Neural cell (in vitro differentiated cells): ENCODE measurements around the gene ZFPM1. TPM values are rescaled to one million over a fixed set of nuclear protein-coding genes. Genes with fewer than 3 reads are reported as not detected.

Experiments used
- H2AFZ ChIP-seq: fragments of 200-600, 300-800 bp; sonication (generic), shearing (Covaris generic); 2 replicates; pipeline ENCODE4 v1.6.0; 2014; ENCODE audit warnings: low read depth, mild to moderate bottlenecking, antibody characterized with exemption, low read length, moderate library complexity
- H3F3A ChIP-seq: fragments of 200-600 bp; shearing (Covaris generic); 2 replicates; pipeline ENCODE4 v1.6.1; 2016; ENCODE audit warnings: mild to moderate bottlenecking, moderate library complexity, mixed read lengths, antibody characterized with exemption, low read length; ENCODE audit not compliant: insufficient read depth, poor library complexity, severe bottlenecking
- H3K27ac ChIP-seq: fragments of 200-600, 300-800 bp; sonication (generic), shearing (Covaris generic); 2 replicates; pipeline ENCODE4 v1.5.1; 2014; ENCODE audit warnings: mild to moderate bottlenecking, low read length, moderate library complexity
- H3K27me3 ChIP-seq: fragments of 300-800, 200-600 bp; sonication (generic), shearing (Covaris generic); 2 replicates; pipeline ENCODE4 v1.6.0; 2014; ENCODE audit warnings: mild to moderate bottlenecking, low read depth, low read length, moderate library complexity; ENCODE audit not compliant: insufficient read depth
- H3K36me3 ChIP-seq: fragments of 300-800, 200-600 bp; sonication (generic), shearing (Covaris generic); 2 replicates; pipeline ENCODE4 v1.5.1; 2014; ENCODE audit warnings: mild to moderate bottlenecking, antibody characterized with exemption, low read length, moderate library complexity; ENCODE audit not compliant: insufficient read depth
- H3K4me2 ChIP-seq: fragments of 300-800, 200-600 bp; sonication (generic), shearing (Covaris generic); 2 replicates; pipeline ENCODE4 v1.6.0; 2014; ENCODE audit warnings: mild to moderate bottlenecking, low read length
- H3K4me3 ChIP-seq: fragments of 300-800, 200-600 bp; sonication (generic), shearing (Covaris generic); 2 replicates; pipeline ENCODE4 v1.5.1; 2014; ENCODE audit warnings: mild to moderate bottlenecking, low read length, moderate library complexity
- H3K79me2 ChIP-seq: fragments of 200-600 bp; shearing (Covaris generic); replicated peaks from 2 replicates; pipeline ENCODE4 v1.6.0; 2014; ENCODE audit warnings: mild to moderate bottlenecking, low read length, moderate library complexity; ENCODE audit not compliant: insufficient read depth
- H3K9ac ChIP-seq: fragments of 300-800, 200-600 bp; sonication (generic), shearing (Covaris generic); 2 replicates; pipeline ENCODE4 v1.6.1; 2016; ENCODE audit warnings: mild to moderate bottlenecking, low read length, mixed read lengths
- H3K9me2 ChIP-seq: fragments of 200-600 bp; shearing (Covaris generic); 2 replicates; pipeline ENCODE4 v1.6.1; 2016; ENCODE audit warnings: mild to moderate bottlenecking, low read length, mixed read lengths; ENCODE audit not compliant: insufficient read depth
- H3K9me3 ChIP-seq: fragments of 200-600, 300-800 bp; sonication (generic), shearing (Covaris generic); 2 replicates; pipeline ENCODE4 v1.6.1; 2016; ENCODE audit warnings: mild to moderate bottlenecking, mixed run types, low read length, moderate library complexity, mixed read lengths
- H4K20me1 ChIP-seq: fragments of 200-600 bp; shearing (Covaris generic); 2 replicates; pipeline ENCODE4 v1.6.1; 2016; ENCODE audit warnings: mild to moderate bottlenecking, mixed run types; ENCODE audit not compliant: insufficient read depth
- EP300 ChIP-seq: fragments of 450-650 bp; conservative IDR thresholded peaks from 2 replicates; pipeline ENCODE4 v1.6.1; 2014; ENCODE audit warnings: antibody characterized with exemption, mild to moderate bottlenecking, moderate library complexity; ENCODE audit not compliant: poor library complexity, severe bottlenecking
- EZH2 ChIP-seq: fragments of 200-600, 300-800 bp; shearing (Covaris generic), sonication (generic); IDR thresholded peaks from 2 replicates; pipeline ENCODE4 v1.6.1; 2014; ENCODE audit warnings: antibody characterized with exemption, low read length, borderline replicate concordance, mild to moderate bottlenecking; ENCODE audit not compliant: insufficient read depth, poor library complexity, severe bottlenecking
- MXI1 ChIP-seq: fragments of 450-650 bp; conservative IDR thresholded peaks from 2 replicates; pipeline ENCODE4 v1.6.1; 2014; ENCODE audit warnings: antibody characterized with exemption, mild to moderate bottlenecking; ENCODE audit not compliant: poor library complexity, severe bottlenecking
- POLR2AphosphoS5 ChIP-seq: IDR thresholded peaks from 2 replicates; pipeline ENCODE4 v1.6.1; 2012
- RAD21 ChIP-seq: fragments of 450-650 bp; conservative IDR thresholded peaks from 2 replicates; pipeline ENCODE4 v1.6.1; 2014; ENCODE audit warnings: antibody characterized with exemption, mild to moderate bottlenecking, moderate library complexity
- SMC3 ChIP-seq: fragments of 450-650 bp; conservative IDR thresholded peaks from 2 replicates; pipeline ENCODE4 v1.6.1; 2014; ENCODE audit warnings: antibody characterized with exemption, mild to moderate bottlenecking, moderate library complexity; ENCODE audit not compliant: poor library complexity
- TAF1 ChIP-seq: IDR thresholded peaks from 2 replicates; pipeline ENCODE4 v1.6.1; 2012; ENCODE audit warnings: low read depth
- polyA plus RNA-seq: library from polyadenylated mRNA; depleted of rRNA; stranded (reverse); fragments of >200 nt; gene quantifications from 2 replicates; pipeline ENCODE4 v1.2.3, GENCODE V29; 2014
- TF ChIP-seq, protein P1 (sequence below): IDR thresholded peaks from 2 replicates; pipeline ENCODE4 v1.6.1; 2012; ENCODE audit warnings: borderline replicate concordance
- TF ChIP-seq, protein P2 (sequence below): fragments of 450-650 bp; IDR thresholded peaks from 2 replicates; pipeline ENCODE4 v1.5.1; 2014; ENCODE audit warnings: antibody characterized with exemption, mild to moderate bottlenecking, moderate library complexity; ENCODE audit not compliant: poor library complexity, severe bottlenecking

The ZFPM1 gene
- polyA plus RNA-seq, 1 donor from 2014 or later: 0.41 TPM

DNA sequence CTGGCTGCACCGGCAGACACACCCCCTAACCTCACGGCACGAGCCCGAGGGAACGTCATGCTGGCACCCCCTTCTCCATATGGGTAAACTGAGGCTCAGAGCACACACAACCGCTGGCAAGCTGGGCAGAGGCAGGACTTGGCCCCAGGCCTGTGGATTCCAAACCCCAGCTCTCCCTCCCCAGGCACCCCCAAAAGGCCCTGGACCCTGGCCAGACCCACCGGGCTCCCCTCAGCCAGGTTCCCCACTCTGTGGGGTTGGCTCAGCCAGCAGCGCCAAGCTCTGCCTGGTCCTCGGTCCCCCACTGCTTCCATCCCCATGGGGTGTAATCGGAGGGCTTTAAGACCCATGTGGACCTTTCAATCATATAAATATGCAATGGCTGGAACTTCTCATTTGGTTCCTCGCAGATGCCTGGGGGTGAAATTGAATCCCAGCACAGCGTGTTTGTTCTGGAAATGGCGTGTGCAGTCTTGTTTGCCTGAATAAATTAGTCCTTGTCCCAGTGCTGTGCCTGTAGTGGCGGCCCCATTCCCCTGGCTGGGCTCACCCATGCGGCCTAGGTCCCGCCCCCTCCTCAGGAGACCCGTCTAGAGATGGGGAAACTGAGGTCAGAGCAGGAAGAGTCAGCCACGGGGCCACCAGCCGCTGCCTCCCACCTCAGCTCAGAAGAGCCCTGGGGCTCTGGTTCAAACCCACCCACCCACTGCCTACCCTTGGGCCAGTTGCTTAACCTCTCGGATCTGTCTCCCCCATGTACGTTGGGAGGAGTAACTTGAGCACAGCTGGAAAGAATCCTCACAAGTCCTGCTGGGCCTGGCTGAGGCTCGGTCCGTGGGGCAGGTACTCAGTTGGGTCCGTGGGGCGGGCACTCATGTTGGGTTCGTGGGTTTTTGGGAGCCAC is 57.3 kb downstream of the ZFPM1 start:
- TF ChIP-seq MXI1: no peak
- no peak for TF ChIP-seq EZH2
- no peak for TF ChIP-seq TAF1
- TF ChIP-seq EP300: no peak
- TF ChIP-seq, protein P1, sequence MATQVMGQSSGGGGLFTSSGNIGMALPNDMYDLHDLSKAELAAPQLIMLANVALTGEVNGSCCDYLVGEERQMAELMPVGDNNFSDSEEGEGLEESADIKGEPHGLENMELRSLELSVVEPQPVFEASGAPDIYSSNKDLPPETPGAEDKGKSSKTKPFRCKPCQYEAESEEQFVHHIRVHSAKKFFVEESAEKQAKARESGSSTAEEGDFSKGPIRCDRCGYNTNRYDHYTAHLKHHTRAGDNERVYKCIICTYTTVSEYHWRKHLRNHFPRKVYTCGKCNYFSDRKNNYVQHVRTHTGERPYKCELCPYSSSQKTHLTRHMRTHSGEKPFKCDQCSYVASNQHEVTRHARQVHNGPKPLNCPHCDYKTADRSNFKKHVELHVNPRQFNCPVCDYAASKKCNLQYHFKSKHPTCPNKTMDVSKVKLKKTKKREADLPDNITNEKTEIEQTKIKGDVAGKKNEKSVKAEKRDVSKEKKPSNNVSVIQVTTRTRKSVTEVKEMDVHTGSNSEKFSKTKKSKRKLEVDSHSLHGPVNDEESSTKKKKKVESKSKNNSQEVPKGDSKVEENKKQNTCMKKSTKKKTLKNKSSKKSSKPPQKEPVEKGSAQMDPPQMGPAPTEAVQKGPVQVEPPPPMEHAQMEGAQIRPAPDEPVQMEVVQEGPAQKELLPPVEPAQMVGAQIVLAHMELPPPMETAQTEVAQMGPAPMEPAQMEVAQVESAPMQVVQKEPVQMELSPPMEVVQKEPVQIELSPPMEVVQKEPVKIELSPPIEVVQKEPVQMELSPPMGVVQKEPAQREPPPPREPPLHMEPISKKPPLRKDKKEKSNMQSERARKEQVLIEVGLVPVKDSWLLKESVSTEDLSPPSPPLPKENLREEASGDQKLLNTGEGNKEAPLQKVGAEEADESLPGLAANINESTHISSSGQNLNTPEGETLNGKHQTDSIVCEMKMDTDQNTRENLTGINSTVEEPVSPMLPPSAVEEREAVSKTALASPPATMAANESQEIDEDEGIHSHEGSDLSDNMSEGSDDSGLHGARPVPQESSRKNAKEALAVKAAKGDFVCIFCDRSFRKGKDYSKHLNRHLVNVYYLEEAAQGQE: no peak
- no peak for TF ChIP-seq SMC3
- no peak for TF ChIP-seq RAD21
- TF ChIP-seq, protein P2, sequence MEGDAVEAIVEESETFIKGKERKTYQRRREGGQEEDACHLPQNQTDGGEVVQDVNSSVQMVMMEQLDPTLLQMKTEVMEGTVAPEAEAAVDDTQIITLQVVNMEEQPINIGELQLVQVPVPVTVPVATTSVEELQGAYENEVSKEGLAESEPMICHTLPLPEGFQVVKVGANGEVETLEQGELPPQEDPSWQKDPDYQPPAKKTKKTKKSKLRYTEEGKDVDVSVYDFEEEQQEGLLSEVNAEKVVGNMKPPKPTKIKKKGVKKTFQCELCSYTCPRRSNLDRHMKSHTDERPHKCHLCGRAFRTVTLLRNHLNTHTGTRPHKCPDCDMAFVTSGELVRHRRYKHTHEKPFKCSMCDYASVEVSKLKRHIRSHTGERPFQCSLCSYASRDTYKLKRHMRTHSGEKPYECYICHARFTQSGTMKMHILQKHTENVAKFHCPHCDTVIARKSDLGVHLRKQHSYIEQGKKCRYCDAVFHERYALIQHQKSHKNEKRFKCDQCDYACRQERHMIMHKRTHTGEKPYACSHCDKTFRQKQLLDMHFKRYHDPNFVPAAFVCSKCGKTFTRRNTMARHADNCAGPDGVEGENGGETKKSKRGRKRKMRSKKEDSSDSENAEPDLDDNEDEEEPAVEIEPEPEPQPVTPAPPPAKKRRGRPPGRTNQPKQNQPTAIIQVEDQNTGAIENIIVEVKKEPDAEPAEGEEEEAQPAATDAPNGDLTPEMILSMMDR: no peak
- TF ChIP-seq POLR2AphosphoS5: no peak
- no peaks in the 10 kb centered on the region for H3K27me3 ChIP-seq
- no peak overlapping the region for H3K4me3 ChIP-seq
- no peaks in the 10 kb centered on the region for H3K79me2 ChIP-seq
- no peaks in the 10 kb centered on the region for H3K9me3 ChIP-seq
- H4K20me1 ChIP-seq: no peaks in the 10 kb centered on the region
- H3K9me2 ChIP-seq: no peaks in the 10 kb centered on the region
- H3K9ac ChIP-seq: no peak overlapping the region
- no peaks in the 10 kb centered on the region for H3K36me3 ChIP-seq
- H2AFZ ChIP-seq: no peak overlapping the region
- no peak overlapping the region for H3K27ac ChIP-seq
- H3K4me2 ChIP-seq: no peak overlapping the region
- H3F3A ChIP-seq: no peaks in the 10 kb centered on the region

DNA sequence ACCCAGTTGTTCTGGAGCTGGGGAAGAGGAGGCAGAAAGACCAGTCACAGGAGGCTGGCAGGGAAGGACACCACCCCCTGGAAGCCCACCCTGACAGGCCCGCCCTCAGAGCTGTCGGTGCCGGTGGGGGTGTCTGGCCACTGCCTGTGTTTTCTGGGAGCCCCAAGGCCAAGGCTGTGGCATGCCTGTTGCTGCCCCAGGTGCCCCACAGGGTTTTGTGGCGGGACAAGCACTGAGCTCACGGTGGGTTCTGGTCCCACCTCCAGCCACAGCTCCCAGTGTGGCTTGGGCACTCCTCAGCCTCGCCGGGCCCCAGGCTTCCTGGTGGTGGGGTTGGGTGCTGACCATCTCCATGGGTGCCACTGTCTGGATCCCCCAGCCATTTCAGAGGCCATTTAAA is 58.0 kb downstream of the ZFPM1 start:
- Histone ChIP-seq H3K79me2 (no peaks in the 10 kb centered on the region), H3F3A (no peaks in the 10 kb centered on the region), H3K4me2 (no peak overlapping the region), H3K27ac (no peak overlapping the region), H4K20me1 (no peaks in the 10 kb centered on the region), H3K4me3 (no peak overlapping the region), H2AFZ (no peak overlapping the region), H3K27me3 (no peaks in the 10 kb centered on the region), H3K9me2 (no peaks in the 10 kb centered on the region), H3K36me3 (no peaks in the 10 kb centered on the region), H3K9me3 (no peaks in the 10 kb centered on the region), H3K9ac (no peak overlapping the region)
- TF ChIP-seq EZH2 (no peak), MXI1 (no peak), EP300 (no peak), RAD21 (no peak), SMC3 (no peak), POLR2AphosphoS5 (no peak), TAF1 (no peak)
- TF ChIP-seq, protein P2: no peak
- TF ChIP-seq, protein P1: no peak
